ENCODE data around the gene DEFB131A. TPM values are rescaled to one million over a fixed set of nuclear protein-coding genes. Genes with fewer than 3 reads are reported as not detected.
"Not testable (repeated sequence)": the region's sequence is repeated elsewhere in the genome, so short reads cannot be mapped to it uniquely, and the experiment has no call there.

The DEFB131A gene
- total and polyA plus RNA-seq, 2 experiments from 2014 or later = not detected

- peaks cover 39% of the 10 kb centered on the region for H3K27me3 ChIP-seq
- H3K27ac ChIP-seq; H3K4me1 ChIP-seq (ENCODE audit: low read depth); H3K9me3 ChIP-seq (ENCODE audit: low read depth); H3K4me3 ChIP-seq; DNase-seq (ENCODE audit: low read depth in 1 of 2, low spot score in 1 of 2); H3K36me3 ChIP-seq: not testable (repeated sequence)
Observed at GRCh38 chr4:9499974-9500487, 55.8 kb downstream of the DEFB131A start.

Other genes with a start within 250 kb of the DEFB131A start
- not detected in 2 replicates for gene USP17L10, start 233.8 kb upstream of the DEFB131A start, total RNA-seq
- not detected in 2 replicates for gene USP17L10, start 233.8 kb upstream of the DEFB131A start, polyA plus RNA-seq
- gene USP17L11, start 229.0 kb upstream of the DEFB131A start, total RNA-seq = not detected in 2 replicates
- gene USP17L11, start 229.0 kb upstream of the DEFB131A start, polyA plus RNA-seq = not detected in 2 replicates
- not detected in 2 replicates for gene USP17L12, start 224.3 kb upstream of the DEFB131A start, total RNA-seq
- gene USP17L12, start 224.3 kb upstream of the DEFB131A start, polyA plus RNA-seq = not detected in 2 replicates
- not detected in 2 replicates for gene USP17L13, start 219.5 kb upstream of the DEFB131A start, total RNA-seq
- not detected in 2 replicates for gene USP17L13, start 219.5 kb upstream of the DEFB131A start, polyA plus RNA-seq
- gene USP17L15, start 210.0 kb upstream of the DEFB131A start, total RNA-seq = not detected in 2 replicates
- not detected in 2 replicates for gene USP17L15, start 210.0 kb upstream of the DEFB131A start, polyA plus RNA-seq
- not detected in 2 replicates for gene USP17L17, start 200.5 kb upstream of the DEFB131A start, total RNA-seq
- gene USP17L17, start 200.5 kb upstream of the DEFB131A start, polyA plus RNA-seq = not detected in 2 replicates
- gene USP17L18, start 195.8 kb upstream of the DEFB131A start, total RNA-seq = not detected in 2 replicates
- not detected in 2 replicates for gene USP17L18, start 195.8 kb upstream of the DEFB131A start, polyA plus RNA-seq
- gene USP17L19, start 191.0 kb upstream of the DEFB131A start, total RNA-seq = not detected in 2 replicates
- gene USP17L19, start 191.0 kb upstream of the DEFB131A start, polyA plus RNA-seq = not detected in 2 replicates
- not detected in 2 replicates for gene USP17L20, start 186.3 kb upstream of the DEFB131A start, total RNA-seq
- not detected in 2 replicates for gene USP17L20, start 186.3 kb upstream of the DEFB131A start, polyA plus RNA-seq
- gene USP17L21, start 181.5 kb upstream of the DEFB131A start, total RNA-seq = not detected in 2 replicates
- gene USP17L21, start 181.5 kb upstream of the DEFB131A start, polyA plus RNA-seq = not detected in 2 replicates
- gene USP17L22, start 176.8 kb upstream of the DEFB131A start, total RNA-seq = not detected in 2 replicates
- gene USP17L22, start 176.8 kb upstream of the DEFB131A start, polyA plus RNA-seq = not detected in 2 replicates
- gene USP17L24, start 119.2 kb upstream of the DEFB131A start, total RNA-seq = not detected in 2 replicates
- gene USP17L24, start 119.2 kb upstream of the DEFB131A start, polyA plus RNA-seq = not detected in 2 replicates
- gene USP17L25, start 114.5 kb upstream of the DEFB131A start, total RNA-seq = not detected in 2 replicates
- not detected in 2 replicates for gene USP17L25, start 114.5 kb upstream of the DEFB131A start, polyA plus RNA-seq
- not detected in 2 replicates for gene USP17L26, start 109.8 kb upstream of the DEFB131A start, total RNA-seq
- not detected in 2 replicates for gene USP17L26, start 109.8 kb upstream of the DEFB131A start, polyA plus RNA-seq
- gene USP17L5, start 105.0 kb upstream of the DEFB131A start, total RNA-seq = not detected in 2 replicates
- not detected in 2 replicates for gene USP17L5, start 105.0 kb upstream of the DEFB131A start, polyA plus RNA-seq
- not detected in 2 replicates for gene USP17L27, start 100.3 kb upstream of the DEFB131A start, total RNA-seq
- not detected in 2 replicates for gene USP17L27, start 100.3 kb upstream of the DEFB131A start, polyA plus RNA-seq
- gene USP17L28, start 95.5 kb upstream of the DEFB131A start, total RNA-seq = not detected in 2 replicates
- not detected in 2 replicates for gene USP17L28, start 95.5 kb upstream of the DEFB131A start, polyA plus RNA-seq
- not detected in 2 replicates for gene USP17L29, start 90.8 kb upstream of the DEFB131A start, total RNA-seq
- not detected in 2 replicates for gene USP17L29, start 90.8 kb upstream of the DEFB131A start, polyA plus RNA-seq
- gene USP17L30, start 81.3 kb upstream of the DEFB131A start, total RNA-seq = not detected in 2 replicates
- gene USP17L30, start 81.3 kb upstream of the DEFB131A start, polyA plus RNA-seq = not detected in 2 replicates